Common myeloid progenitor, CD34-positive (primary cell): ENCODE results near the gene MSI2.

Source experiments
- CTCF ChIA-PET: fragments of 350-600 bp; sonication (Branson Sonifier 250); formaldehyde crosslinking; loops from one replicate; lab custom pipeline; 2021; ENCODE audit warnings: antibody characterized with exemption; lab: Charles Lee
- POLR2A ChIA-PET: fragments of 350-600 bp; sonication (Branson Sonifier 250); formaldehyde crosslinking; loops from one replicate; lab custom pipeline; 2021; ENCODE audit warnings: antibody characterized with exemption; lab: Charles Lee
- DNase-seq, 3 donors: peaks; one replicate each; pipeline versions ENCODE4 v3.0.0 to v3.0.0-alpha.2; 2013
- H3K27ac ChIP-seq, 2 experiments: 1 replicate in 1 of 2; 2 replicates in 1 of 2; pipeline ENCODE4 v1.7.0; 2013; ENCODE audit warnings: inconsistent platforms in 2 of 2, low read length in 2 of 2, mild to moderate bottlenecking in 2 of 2, low read depth in 1 of 2, moderate library complexity in 1 of 2; ENCODE audit not compliant: severe bottlenecking in 2 of 2, insufficient read depth in 1 of 2, poor library complexity in 1 of 2
- H3K27me3 ChIP-seq, 5 experiments: replicated peaks in 2 of 5; 1 replicate in 3 of 5; 2 replicates in 2 of 5; pipeline versions ENCODE4 v1.6.1 to v1.7.0; 2013; ENCODE audit warnings: low read length in 4 of 5, mild to moderate bottlenecking in 2 of 5, moderate library complexity in 2 of 5, inconsistent platforms in 1 of 5; ENCODE audit not compliant: insufficient read depth in 5 of 5, control insufficient read depth in 4 of 5
- H3K36me3 ChIP-seq, 4 experiments: 1 replicate in 2 of 4; 2 replicates in 2 of 4; pipeline versions ENCODE4 v1.6.1 to v1.7.0; 2013; ENCODE audit warnings: low read length in 3 of 4, control low read depth in 1 of 4, mild to moderate bottlenecking in 1 of 4; ENCODE audit not compliant: control insufficient read depth in 4 of 4, insufficient read depth in 4 of 4
- H3K4me1 ChIP-seq, 4 experiments: 1 replicate in 3 of 4; 2 replicates in 1 of 4; pipeline versions ENCODE4 v1.6.1 to v1.7.1; 2013; ENCODE audit warnings: low read length in 3 of 4, mild to moderate bottlenecking in 3 of 4, control low read depth in 1 of 4, inconsistent platforms in 1 of 4, moderate library complexity in 1 of 4; ENCODE audit not compliant: control insufficient read depth in 4 of 4, insufficient read depth in 4 of 4; ENCODE audit errors: control extremely low read depth in 1 of 4
- H3K4me3 ChIP-seq, 7 experiments: 1 replicate in 4 of 7; 2 replicates in 3 of 7; pipeline versions ENCODE4 v1.5.1 to v1.7.0; 2013; ENCODE audit warnings: mild to moderate bottlenecking in 7 of 7, low read length in 6 of 7, moderate library complexity in 6 of 7, inconsistent platforms in 2 of 7, low read depth in 2 of 7, control low read depth in 1 of 7; ENCODE audit not compliant: insufficient read depth in 4 of 7, control insufficient read depth in 1 of 7; ENCODE audit errors: extremely low read depth in 1 of 7
- H3K9me3 ChIP-seq, 5 experiments: 1 replicate in 4 of 5; 2 replicates in 1 of 5; pipeline versions ENCODE4 v1.6.1 to v1.7.1; 2013; ENCODE audit warnings: low read length in 4 of 5, mild to moderate bottlenecking in 2 of 5, inconsistent platforms in 1 of 5, low read depth in 1 of 5, moderate library complexity in 1 of 5; ENCODE audit not compliant: control insufficient read depth in 4 of 5, insufficient read depth in 2 of 5; ENCODE audit errors: control extremely low read depth in 1 of 5
- WGBS: methylation state at CpG from one replicate; pipeline ENCODE4 v1.1.5; 2013; ENCODE audit not compliant: insufficient coverage; 5-methylcytosine and 5-hydroxymethylcytosine counted together

Gene MSI2

DNA sequence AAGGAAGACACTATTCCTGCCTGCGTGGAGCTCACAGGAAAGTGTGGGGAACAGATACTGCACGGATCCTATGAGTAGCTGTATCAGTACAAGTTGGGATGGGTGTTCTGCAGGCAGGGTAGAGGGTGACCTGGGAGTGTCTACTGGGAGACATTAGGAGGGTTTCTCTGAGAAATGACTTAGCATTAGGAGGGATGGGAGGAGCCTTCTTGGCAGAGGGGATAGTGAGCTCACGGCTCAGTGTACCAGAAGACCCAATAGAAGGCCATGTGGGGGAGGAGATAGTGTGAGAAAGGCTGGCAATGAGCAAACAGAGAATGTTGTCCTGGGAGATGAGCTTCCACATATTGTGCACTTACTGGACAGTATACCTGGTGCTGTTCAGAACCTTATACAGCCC lies 109.1 kb downstream of the MSI2 start:
- POLR2A ChIA-PET = interaction anchor here (1.0 kb wide), 1 partner anchor 8 kb away, joined by 3 read pairs; no protein-coding TSS in a partner anchor
- Histone ChIP-seq H3K4me3 (no peak overlapping the region), H3K27me3 (no peaks in the 10 kb centered on the region), H3K27ac (peak overlapping the region in 1 of 2 experiments; percentile 69), H3K9me3 (no peaks in the 10 kb centered on the region), H3K36me3 (peaks cover 0 to 52% (median 1%) of the 10 kb centered on the region in 4 experiments), H3K4me1 (peaks cover 17 to 75% (median 70%) of the 10 kb centered on the region in 4 experiments)
- WGBS = 7% methylated on average over 3 of the region's 3 CpGs
- DNase-seq = peak in 2 of 3 donors; percentile 51 to 58
- CTCF ChIA-PET = interaction anchor here (0.8 to 1.9 kb wide), 9 partner anchors 8 to 75 kb away, joined by 3 to 8 read pairs (median 3); no protein-coding TSS in a partner anchor

DNA sequence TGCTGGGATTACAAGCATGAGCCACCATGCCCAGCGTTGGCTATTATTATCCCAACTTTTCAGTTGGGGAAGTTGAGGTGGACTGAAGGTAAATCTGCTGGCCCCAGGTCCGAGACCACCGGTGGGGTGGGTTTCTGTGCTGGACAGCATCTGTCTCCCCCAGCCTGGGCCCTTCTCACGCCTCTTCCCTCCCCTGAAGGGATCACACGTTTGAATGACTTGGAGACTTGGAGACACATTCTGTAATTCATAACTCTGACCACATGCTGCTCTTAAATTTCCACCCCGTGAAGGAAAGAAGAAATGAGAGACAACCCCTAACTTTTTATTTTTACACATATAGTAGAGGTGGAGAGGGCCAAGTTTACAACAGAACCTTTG lies 109.8 kb downstream of the MSI2 start:
- Histone ChIP-seq H3K4me1 (peaks cover 17 to 75% (median 72%) of the 10 kb centered on the region in 4 experiments), H3K27me3 (no peaks in the 10 kb centered on the region), H3K9me3 (no peaks in the 10 kb centered on the region), H3K36me3 (peaks cover 0 to 46% (median 1%) of the 10 kb centered on the region in 4 experiments), H3K4me3 (no peak overlapping the region), H3K27ac (peak overlapping the region; percentile 18 to 69)
- ChIA-PET POLR2A (interaction anchor here (1.0 kb wide), 1 partner anchor 9 kb away, joined by 3 read pairs; no protein-coding TSS in a partner anchor), CTCF (interaction anchor here (1.2 to 1.9 kb wide), 4 partner anchors 11 to 74 kb away, joined by 3 to 6 read pairs (median 4); no protein-coding TSS in a partner anchor)
- 72% methylated on average over 4 of the region's 6 CpGs for WGBS
- peak in 1 of 3 donors; percentile 37 for DNase-seq

DNA sequence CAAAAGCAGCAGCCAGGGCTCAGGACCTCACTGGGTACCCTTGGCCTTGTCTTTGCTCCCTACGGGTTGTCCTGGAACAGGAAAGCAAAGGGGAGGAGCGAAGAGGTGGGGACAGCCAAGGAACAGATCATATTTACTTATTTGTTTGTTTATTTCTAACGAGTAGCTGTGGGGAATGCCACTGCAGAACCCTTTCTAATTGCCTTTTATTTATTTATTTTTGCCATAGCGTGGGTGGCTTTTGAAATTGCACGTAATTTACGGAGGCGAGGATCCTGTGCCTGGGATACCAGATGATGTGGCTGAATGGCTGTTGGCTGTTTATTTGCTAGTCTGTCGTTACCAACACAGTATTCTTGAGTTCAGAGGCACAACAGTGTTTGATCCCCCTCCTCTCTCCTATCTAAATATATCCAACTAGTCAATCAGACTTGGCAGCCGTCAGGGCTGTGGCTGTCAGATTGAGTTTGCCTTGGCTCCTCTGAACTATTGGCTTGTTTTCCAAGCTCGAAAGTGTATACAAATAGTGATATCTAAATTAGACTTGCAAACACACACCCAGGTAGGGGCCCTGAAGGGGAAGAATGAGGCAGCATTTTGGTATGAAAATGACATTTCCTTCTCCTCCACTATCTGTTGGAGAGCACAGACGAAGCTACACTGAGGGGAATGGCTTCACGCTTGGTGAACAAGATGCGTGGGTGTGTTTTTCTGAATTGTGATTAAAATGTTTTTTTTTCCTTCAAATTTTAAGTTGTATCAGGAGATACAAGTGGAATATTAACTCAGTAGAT lies 110.4 kb downstream of the MSI2 start:
- WGBS = 52% methylated on average over 4 of the region's 13 CpGs
- Histone ChIP-seq H3K4me1 (peaks cover 17 to 75% (median 72%) of the 10 kb centered on the region in 4 experiments), H3K4me3 (peak overlapping the region in 3 of 7 experiments; percentile 12 to 47 (median 14)), H3K36me3 (peaks cover 0 to 46% (median 1%) of the 10 kb centered on the region in 4 experiments), H3K27ac (peak overlapping the region; percentile 18 to 69), H3K9me3 (no peaks in the 10 kb centered on the region), H3K27me3 (no peaks in the 10 kb centered on the region)
- ChIA-PET CTCF (interaction anchor here (1.0 to 2.6 kb wide), 3 partner anchors 9 to 19 kb away, joined by 3 to 11 read pairs (median 3); no protein-coding TSS in a partner anchor), POLR2A (interaction anchor here (0.6 to 1.3 kb wide), 3 partner anchors 9 to 126 kb away, joined by 3 to 6 read pairs (median 3); no protein-coding TSS in a partner anchor)
- peak in 2 of 3 donors; percentile 56 to 72 for DNase-seq

DNA sequence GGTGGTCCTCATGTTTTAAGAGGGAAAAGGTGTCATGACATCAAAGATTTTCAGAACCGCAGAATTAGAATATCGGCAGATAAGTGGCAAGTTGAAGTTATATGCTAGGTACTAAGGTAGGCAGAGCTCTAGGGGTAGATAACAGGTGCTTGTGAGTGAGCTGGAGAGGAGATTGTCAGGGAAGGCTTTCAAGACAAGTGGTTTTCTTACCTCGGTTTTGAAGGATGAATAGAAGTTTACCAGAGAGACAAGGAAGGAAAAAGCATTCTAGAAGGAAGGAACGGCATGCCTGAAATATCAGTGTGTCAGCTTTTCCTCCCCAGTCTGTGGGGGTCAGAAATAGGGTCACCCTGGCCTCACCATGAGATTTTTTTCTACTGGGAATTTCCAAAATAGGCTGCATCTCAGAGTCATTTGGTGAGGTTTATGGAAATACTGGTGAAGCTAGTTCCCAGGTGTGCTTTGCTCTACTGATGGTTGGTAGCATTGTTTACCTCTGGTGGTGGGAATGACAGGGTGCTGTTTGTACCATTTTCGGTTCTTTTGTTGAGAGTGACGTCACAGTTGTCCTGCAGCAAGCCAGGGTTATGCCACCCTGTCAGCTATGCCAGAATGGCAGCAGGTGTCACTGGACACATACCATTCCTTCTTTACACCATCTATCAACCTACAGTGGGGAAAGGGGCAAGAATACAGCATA lies 112.5 kb downstream of the MSI2 start:
- peaks cover 4 to 45% (median 7%) of the 10 kb centered on the region in 4 experiments for H3K36me3 ChIP-seq
- POLR2A ChIA-PET = interaction anchor here (0.7 to 1.1 kb wide), 2 partner anchors 9 to 11 kb away, joined by 3 read pairs; no protein-coding TSS in a partner anchor
- 68% methylated on average over 3 of the region's 6 CpGs for WGBS
- CTCF ChIA-PET = interaction anchor here (1.0 to 2.6 kb wide), 4 partner anchors 9 to 125 kb away, joined by 3 to 11 read pairs (median 4); no protein-coding TSS in a partner anchor
- peaks cover 0 to 5% (median 5%) of the 10 kb centered on the region in 5 experiments for H3K9me3 ChIP-seq
- H3K4me3 ChIP-seq = no peak overlapping the region
- DNase-seq = no peak
- H3K27ac ChIP-seq = peak overlapping the region; percentile 29 to 52
- H3K4me1 ChIP-seq = peaks cover 17 to 73% (median 68%) of the 10 kb centered on the region in 4 experiments
- H3K27me3 ChIP-seq = no peaks in the 10 kb centered on the region

DNA sequence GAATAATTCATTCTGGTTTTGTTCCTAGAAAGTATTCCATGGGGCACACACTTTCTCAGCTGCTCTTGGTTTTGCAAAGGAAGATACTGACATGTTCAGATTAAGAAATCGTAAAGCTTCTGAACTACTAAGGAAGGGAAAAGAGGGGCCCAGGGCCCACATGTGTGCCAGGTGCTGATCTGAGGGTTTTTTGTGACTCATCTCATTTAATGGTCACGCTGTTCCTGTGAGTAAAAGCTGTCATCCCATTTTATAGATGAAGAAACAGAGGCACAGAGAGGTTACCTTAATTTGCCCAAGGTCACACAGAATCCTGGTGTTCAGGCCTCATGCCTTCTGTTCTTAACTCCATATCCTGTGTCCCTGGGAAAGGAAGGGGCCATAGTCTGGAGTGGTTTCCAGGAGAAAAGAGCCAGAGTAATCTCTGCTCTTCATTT lies 113.2 kb downstream of the MSI2 start:
- 56% methylated on average over 1 of the region's 2 CpGs for WGBS
- Histone ChIP-seq H3K9me3 (peaks cover 0 to 8% (median 6%) of the 10 kb centered on the region in 5 experiments), H3K27ac (peak overlapping the region; percentile 29 to 52), H3K4me3 (no peak overlapping the region), H3K4me1 (peaks cover 17 to 68% (median 61%) of the 10 kb centered on the region in 4 experiments), H3K36me3 (peaks cover 3 to 43% (median 9%) of the 10 kb centered on the region in 4 experiments), H3K27me3 (no peaks in the 10 kb centered on the region)
- ChIA-PET CTCF (interaction anchor here (1.3 to 1.4 kb wide), 2 partner anchors 10 to 15 kb away, joined by 3 to 4 read pairs; no protein-coding TSS in a partner anchor), POLR2A (interaction anchor here (0.7 to 1.1 kb wide), 2 partner anchors 9 to 10 kb away, joined by 3 read pairs; no protein-coding TSS in a partner anchor)
- peak in 2 of 3 donors; percentile 48 to 54 for DNase-seq

DNA sequence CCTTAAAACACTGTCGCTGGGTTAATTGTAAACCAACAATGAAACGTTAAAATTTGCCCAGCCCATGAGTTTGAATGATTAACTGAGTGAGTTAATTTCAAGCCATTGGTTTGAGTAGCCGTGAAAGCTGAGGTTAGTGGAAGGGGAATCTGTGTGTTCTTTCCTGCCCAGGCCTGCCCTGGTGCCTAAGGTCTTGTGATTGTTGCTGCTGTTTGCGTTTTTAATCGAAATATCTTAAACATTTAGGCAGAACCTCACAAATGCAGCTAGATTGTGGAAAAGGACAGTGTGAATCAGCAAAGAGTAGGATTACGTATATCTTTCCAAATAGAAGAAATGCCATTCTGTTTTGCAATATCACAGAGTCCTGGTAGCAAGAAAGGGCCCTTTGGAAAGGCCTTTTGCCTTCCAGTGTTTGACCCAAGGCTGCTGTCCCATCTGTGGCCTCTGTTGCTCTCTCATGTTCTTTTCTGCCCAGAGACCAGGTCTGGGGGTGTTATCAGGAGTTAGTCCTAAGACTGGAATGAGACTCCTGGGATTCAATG lies 113.8 kb downstream of the MSI2 start:
- ChIA-PET CTCF (interaction anchor here (0.7 to 1.4 kb wide), 3 partner anchors 10 to 16 kb away, joined by 3 to 4 read pairs (median 3); no protein-coding TSS in a partner anchor), POLR2A (interaction anchor here (0.8 to 1.1 kb wide), 2 partner anchors 9 to 10 kb away, joined by 3 read pairs; no protein-coding TSS in a partner anchor)
- H3K4me1 ChIP-seq = peaks cover 19 to 68% (median 61%) of the 10 kb centered on the region in 4 experiments
- H3K36me3 ChIP-seq = peaks cover 3 to 43% (median 9%) of the 10 kb centered on the region in 4 experiments
- 28% methylated on average over 4 of the region's 6 CpGs for WGBS
- H3K9me3 ChIP-seq = peaks cover 0 to 8% (median 6%) of the 10 kb centered on the region in 5 experiments
- no peak overlapping the region for H3K4me3 ChIP-seq
- peak in 2 of 3 donors; percentile 45 to 59 for DNase-seq
- no peaks in the 10 kb centered on the region for H3K27me3 ChIP-seq
- peak overlapping the region; percentile 21 to 44 for H3K27ac ChIP-seq
